ENCODE data around the gene DHX32. TPM values are rescaled to one million over a fixed set of nuclear protein-coding genes. Genes with fewer than 3 reads are reported as not detected.
"Not testable (repeated sequence)": the region's sequence is repeated elsewhere in the genome, so short reads cannot be mapped to it uniquely, and the experiment has no call there.

Gene DHX32
- total RNA-seq, 3 donors from 2014 or later (not counting 1 experiment from before 2014, with no cell fraction given) = 6.9 to 11.9 (median 10.9) TPM

DNA sequence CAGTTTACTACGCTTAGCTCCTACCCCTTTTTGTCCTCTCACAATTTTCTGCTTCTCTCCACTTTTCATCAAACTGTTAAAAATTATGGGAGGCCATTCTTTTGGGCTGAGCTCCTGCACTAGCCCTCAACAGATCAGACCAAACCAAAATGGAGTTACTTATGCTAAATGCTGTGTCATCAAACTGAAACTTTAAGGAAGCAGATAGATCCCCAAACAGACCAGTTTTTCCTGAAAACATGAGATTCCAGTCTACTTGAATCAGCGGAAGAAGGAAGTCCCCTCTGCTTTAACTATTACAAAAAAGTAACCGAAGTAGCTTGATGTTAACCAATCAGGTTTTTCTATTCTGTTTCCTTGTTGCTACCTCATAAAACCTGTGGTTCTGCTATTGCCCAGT lies 35.9 kb upstream of the DHX32 start:
- DNase-seq = no peak
- TF ChIP-seq, protein P1, sequence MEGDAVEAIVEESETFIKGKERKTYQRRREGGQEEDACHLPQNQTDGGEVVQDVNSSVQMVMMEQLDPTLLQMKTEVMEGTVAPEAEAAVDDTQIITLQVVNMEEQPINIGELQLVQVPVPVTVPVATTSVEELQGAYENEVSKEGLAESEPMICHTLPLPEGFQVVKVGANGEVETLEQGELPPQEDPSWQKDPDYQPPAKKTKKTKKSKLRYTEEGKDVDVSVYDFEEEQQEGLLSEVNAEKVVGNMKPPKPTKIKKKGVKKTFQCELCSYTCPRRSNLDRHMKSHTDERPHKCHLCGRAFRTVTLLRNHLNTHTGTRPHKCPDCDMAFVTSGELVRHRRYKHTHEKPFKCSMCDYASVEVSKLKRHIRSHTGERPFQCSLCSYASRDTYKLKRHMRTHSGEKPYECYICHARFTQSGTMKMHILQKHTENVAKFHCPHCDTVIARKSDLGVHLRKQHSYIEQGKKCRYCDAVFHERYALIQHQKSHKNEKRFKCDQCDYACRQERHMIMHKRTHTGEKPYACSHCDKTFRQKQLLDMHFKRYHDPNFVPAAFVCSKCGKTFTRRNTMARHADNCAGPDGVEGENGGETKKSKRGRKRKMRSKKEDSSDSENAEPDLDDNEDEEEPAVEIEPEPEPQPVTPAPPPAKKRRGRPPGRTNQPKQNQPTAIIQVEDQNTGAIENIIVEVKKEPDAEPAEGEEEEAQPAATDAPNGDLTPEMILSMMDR (IDR thresholded peaks at IDR 0.05) = no peak
- Histone ChIP-seq H3K36me3 (ENCODE audit: control insufficient read depth, insufficient read depth, low read length) (no peaks in the 10 kb centered on the region), H3K27me3 (ENCODE audit: control insufficient read depth, insufficient read depth, low read length) (no peaks in the 10 kb centered on the region), H3K4me3 (ENCODE audit: low read length) (no peak overlapping the region), H3K4me1 (ENCODE audit: control insufficient read depth, insufficient read depth, low read length) (no peaks in the 10 kb centered on the region), H3K27ac (ENCODE audit: low read length) (no peak overlapping the region), H3K9me3 (ENCODE audit: control insufficient read depth, insufficient read depth, low read length) (no peaks in the 10 kb centered on the region)
- H3K4me3 Mint-ChIP-seq = no peak overlapping the region
- H3K27me3 Mint-ChIP-seq (ENCODE audit: low read depth in 2 of 2) = peaks cover 0 to 6% of the 10 kb centered on the region in 2 donors
- peaks cover 0 to 2% of the 10 kb centered on the region in 2 donors for H3K9me3 Mint-ChIP-seq
- H3K27ac Mint-ChIP-seq = no peak overlapping the region
- H3K4me1 Mint-ChIP-seq = no peaks in the 10 kb centered on the region
- H3K36me3 Mint-ChIP-seq = no peaks in the 10 kb centered on the region
- intact Hi-C loops (cut with micrococcal nuclease) = no loop called here
- WGBS (ENCODE audit: insufficient coverage) = 63% methylated on average over 3 of the region's 3 CpGs
- no peak for ATAC-seq

DNA sequence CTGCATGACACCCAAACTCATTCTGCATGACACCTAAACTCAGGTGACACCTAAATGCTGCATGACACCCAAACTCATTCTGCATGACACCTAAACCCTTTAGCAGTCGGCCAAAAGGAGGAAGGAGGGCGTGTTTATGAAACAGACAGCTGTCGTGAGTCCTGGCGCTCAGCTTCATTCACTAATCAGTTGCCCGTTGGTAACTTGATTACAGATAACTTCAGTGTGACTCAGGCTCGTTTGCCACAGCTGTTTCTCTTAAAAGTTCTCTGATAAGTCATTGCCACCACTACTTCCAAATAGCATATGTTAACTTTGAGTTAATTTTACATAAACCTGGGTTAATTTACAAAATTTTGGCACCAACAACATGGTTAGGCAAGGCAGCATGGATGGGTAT lies 32.2 kb upstream of the DHX32 start:
- H3K4me3 Mint-ChIP-seq; H3K36me3 Mint-ChIP-seq; DNase-seq; H3K4me3 ChIP-seq (ENCODE audit: low read length); H3K27ac Mint-ChIP-seq; ATAC-seq; H3K9me3 ChIP-seq (ENCODE audit: control insufficient read depth, insufficient read depth, low read length); H3K36me3 ChIP-seq (ENCODE audit: control insufficient read depth, insufficient read depth, low read length); intact Hi-C loops (cut with micrococcal nuclease); H3K27me3 Mint-ChIP-seq (ENCODE audit: low read depth in 2 of 2); H3K27ac ChIP-seq (ENCODE audit: low read length); H3K4me1 ChIP-seq (ENCODE audit: control insufficient read depth, insufficient read depth, low read length); H3K4me1 Mint-ChIP-seq; H3K27me3 ChIP-seq (ENCODE audit: control insufficient read depth, insufficient read depth, low read length); H3K9me3 Mint-ChIP-seq: not testable (repeated sequence)
- 76% methylated on average over 6 of the region's 6 CpGs for WGBS (ENCODE audit: insufficient coverage)

DNA sequence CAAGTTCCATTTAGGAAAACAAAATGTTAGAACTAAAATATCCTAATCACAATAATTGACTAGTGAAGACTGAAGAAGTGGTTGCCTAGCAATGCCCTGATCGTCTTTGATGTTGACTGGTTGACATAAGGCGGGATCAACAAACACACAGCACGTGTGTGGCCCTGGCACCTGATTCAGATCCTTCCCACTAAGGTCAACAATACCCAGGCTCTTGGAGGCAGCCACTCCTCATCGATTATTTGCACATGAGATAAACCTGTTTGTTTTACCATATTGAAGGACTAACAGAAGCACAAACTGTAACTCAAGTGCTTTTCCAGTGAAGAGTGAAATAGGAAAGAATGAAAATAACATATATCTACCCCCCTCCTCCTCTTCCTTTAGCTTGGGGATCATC lies 30.9 kb upstream of the DHX32 start:
- H3K4me1 ChIP-seq (ENCODE audit: control insufficient read depth, insufficient read depth, low read length) = no peaks in the 10 kb centered on the region
- Mint-ChIP-seq H3K27ac (no peak overlapping the region), H3K27me3 (ENCODE audit: low read depth in 2 of 2) (peaks cover 0 to 8% of the 10 kb centered on the region in 2 donors), H3K4me3 (no peak overlapping the region), H3K9me3 (no peaks in the 10 kb centered on the region), H3K4me1 (no peaks in the 10 kb centered on the region), H3K36me3 (no peaks in the 10 kb centered on the region)
- TF ChIP-seq, protein P1 (IDR thresholded peaks at IDR 0.05) = no peak
- no peak overlapping the region for H3K27ac ChIP-seq (ENCODE audit: low read length)
- WGBS (ENCODE audit: insufficient coverage) = 95% methylated on average over 4 of the region's 4 CpGs
- no peaks in the 10 kb centered on the region for H3K9me3 ChIP-seq (ENCODE audit: control insufficient read depth, insufficient read depth, low read length)
- ATAC-seq (no peak), DNase-seq (no peak)
- intact Hi-C loops (cut with micrococcal nuclease) = no loop called here
- no peaks in the 10 kb centered on the region for H3K36me3 ChIP-seq (ENCODE audit: control insufficient read depth, insufficient read depth, low read length)
- H3K4me3 ChIP-seq (ENCODE audit: low read length) = no peak overlapping the region
- no peaks in the 10 kb centered on the region for H3K27me3 ChIP-seq (ENCODE audit: control insufficient read depth, insufficient read depth, low read length)

DNA sequence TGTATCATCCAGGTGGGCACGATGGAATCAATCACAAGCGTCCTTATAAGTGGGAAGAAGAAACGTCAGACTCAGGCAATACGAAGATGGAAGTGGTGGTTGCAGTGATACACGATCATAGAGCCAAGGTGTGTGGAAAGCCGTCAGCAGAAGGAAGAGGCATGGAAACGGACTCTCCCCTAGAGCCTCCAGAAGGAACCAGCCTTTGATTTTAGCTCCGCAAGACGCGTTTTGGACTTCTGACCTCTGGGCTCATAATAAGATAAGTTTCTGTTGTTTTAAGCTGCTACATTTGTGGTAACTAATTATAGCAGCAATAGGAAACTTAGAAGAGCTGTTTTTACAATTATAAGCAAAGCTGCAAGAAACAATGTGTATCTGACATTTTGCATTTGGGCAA lies 30.1 kb upstream of the DHX32 start:
- Mint-ChIP-seq H3K27ac (no peak overlapping the region), H3K36me3 (no peaks in the 10 kb centered on the region), H3K4me3 (no peak overlapping the region), H3K4me1 (no peaks in the 10 kb centered on the region), H3K9me3 (no peaks in the 10 kb centered on the region), H3K27me3 (ENCODE audit: low read depth in 2 of 2) (peaks cover 0 to 8% of the 10 kb centered on the region in 2 donors)
- intact Hi-C loops (cut with micrococcal nuclease) = no loop called here
- DNase-seq = no peak
- Histone ChIP-seq H3K27me3 (ENCODE audit: control insufficient read depth, insufficient read depth, low read length) (no peaks in the 10 kb centered on the region), H3K4me1 (ENCODE audit: control insufficient read depth, insufficient read depth, low read length) (no peaks in the 10 kb centered on the region), H3K27ac (ENCODE audit: low read length) (no peak overlapping the region), H3K4me3 (ENCODE audit: low read length) (no peak overlapping the region), H3K36me3 (ENCODE audit: control insufficient read depth, insufficient read depth, low read length) (no peaks in the 10 kb centered on the region), H3K9me3 (ENCODE audit: control insufficient read depth, insufficient read depth, low read length) (no peaks in the 10 kb centered on the region)
- no peak for ATAC-seq
- WGBS (ENCODE audit: insufficient coverage) = 91% methylated on average over 10 of the region's 10 CpGs
- TF ChIP-seq, protein P1 (IDR thresholded peaks at IDR 0.05) = no peak

DNA sequence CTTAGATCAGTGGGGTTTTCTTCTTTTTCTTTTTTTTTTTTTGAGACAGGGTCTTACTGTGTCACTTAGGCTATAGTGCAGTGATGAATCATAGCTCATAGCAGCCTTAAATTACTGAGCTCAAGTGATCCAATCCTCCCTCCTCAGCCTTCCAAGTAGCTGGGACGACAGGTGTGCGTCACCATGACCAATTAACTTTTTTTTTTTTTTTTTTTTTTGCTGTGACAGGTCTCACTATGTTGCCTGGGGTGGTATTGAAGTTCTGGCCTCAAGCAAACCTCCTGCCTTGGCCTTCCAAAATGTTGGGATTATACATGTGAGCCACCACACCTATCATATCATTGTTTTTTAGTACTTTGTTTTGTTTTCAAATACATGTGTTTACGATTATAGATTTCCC lies 28.4 kb upstream of the DHX32 start:
- no CpG with 5 or more reads among the region's 3 CpGs for WGBS (ENCODE audit: insufficient coverage)
- H3K4me1 Mint-ChIP-seq; H3K27ac ChIP-seq (ENCODE audit: low read length); H3K27me3 ChIP-seq (ENCODE audit: control insufficient read depth, insufficient read depth, low read length); H3K36me3 ChIP-seq (ENCODE audit: control insufficient read depth, insufficient read depth, low read length); H3K36me3 Mint-ChIP-seq; intact Hi-C loops (cut with micrococcal nuclease); H3K4me1 ChIP-seq (ENCODE audit: control insufficient read depth, insufficient read depth, low read length); H3K9me3 ChIP-seq (ENCODE audit: control insufficient read depth, insufficient read depth, low read length); H3K4me3 Mint-ChIP-seq; ATAC-seq; H3K27me3 Mint-ChIP-seq (ENCODE audit: low read depth in 2 of 2); H3K9me3 Mint-ChIP-seq; DNase-seq; H3K4me3 ChIP-seq (ENCODE audit: low read length); H3K27ac Mint-ChIP-seq: not testable (repeated sequence)

DNA sequence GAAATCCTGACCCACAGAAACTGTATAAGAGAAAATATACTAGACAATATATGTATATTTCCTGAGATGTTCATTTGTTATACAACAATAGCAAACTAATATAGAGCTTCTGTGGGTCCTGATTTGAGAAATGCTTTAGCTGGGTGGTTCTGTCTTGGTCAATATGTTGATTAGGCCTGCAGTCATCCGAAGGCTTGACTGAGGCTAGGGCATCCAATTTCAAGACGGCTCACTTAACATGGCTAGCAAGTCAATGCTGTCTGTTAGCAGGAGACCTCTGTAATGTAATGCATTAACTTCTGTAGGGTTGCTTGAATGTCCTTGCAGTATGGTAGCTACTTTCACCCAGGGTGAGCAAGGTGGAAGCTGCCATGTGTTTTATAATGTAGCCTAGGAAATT lies 27.7 kb upstream of the DHX32 start:
- H3K4me1 Mint-ChIP-seq; intact Hi-C loops (cut with micrococcal nuclease); H3K27ac ChIP-seq (ENCODE audit: low read length); DNase-seq; H3K36me3 Mint-ChIP-seq; H3K9me3 Mint-ChIP-seq; ATAC-seq; H3K27me3 Mint-ChIP-seq (ENCODE audit: low read depth in 2 of 2); H3K4me3 ChIP-seq (ENCODE audit: low read length); H3K4me1 ChIP-seq (ENCODE audit: control insufficient read depth, insufficient read depth, low read length); H3K36me3 ChIP-seq (ENCODE audit: control insufficient read depth, insufficient read depth, low read length); H3K27me3 ChIP-seq (ENCODE audit: control insufficient read depth, insufficient read depth, low read length); H3K4me3 Mint-ChIP-seq; H3K9me3 ChIP-seq (ENCODE audit: control insufficient read depth, insufficient read depth, low read length); H3K27ac Mint-ChIP-seq: not testable (repeated sequence)
- WGBS (ENCODE audit: insufficient coverage) = 90% methylated on average over 2 of the region's 2 CpGs
